RWPE1 (cell line): ENCODE results near the gene PCDHA1.
A peak's percentile ranks its signal among the peaks of the same experiment; 100 is the strongest.

Experiments used
- CTCF ChIA-PET: fragments of 350-600 bp; sonication (Branson Sonifier 250); formaldehyde crosslinking; extraction: SDS; loops from one replicate; lab custom pipeline; 2021; lab: Yijun Ruan, JAX
- POLR2A ChIA-PET: fragments of 400-600 bp; formaldehyde crosslinking; extraction: SDS; loops from one replicate; lab custom pipeline; 2020; ENCODE audit warnings: antibody characterized with exemption; ENCODE audit not compliant: low non-redundant PET; lab: Yijun Ruan, JAX
- DNase-seq: peaks from one replicate; pipeline ENCODE4 v3.0.0; 2012; ENCODE audit warnings: low spot score
- H3K27ac ChIP-seq: fragments of 450-650 bp; 2 replicates; pipeline ENCODE4 v1.5.1; 2017
- TF ChIP-seq, protein P1 (sequence below): fragments of 450-650 bp; conservative IDR thresholded peaks from 2 replicates; pipeline ENCODE4 v1.5.1; 2017; ENCODE audit warnings: low read depth, mild to moderate bottlenecking

PCDHA1 gene

DNA sequence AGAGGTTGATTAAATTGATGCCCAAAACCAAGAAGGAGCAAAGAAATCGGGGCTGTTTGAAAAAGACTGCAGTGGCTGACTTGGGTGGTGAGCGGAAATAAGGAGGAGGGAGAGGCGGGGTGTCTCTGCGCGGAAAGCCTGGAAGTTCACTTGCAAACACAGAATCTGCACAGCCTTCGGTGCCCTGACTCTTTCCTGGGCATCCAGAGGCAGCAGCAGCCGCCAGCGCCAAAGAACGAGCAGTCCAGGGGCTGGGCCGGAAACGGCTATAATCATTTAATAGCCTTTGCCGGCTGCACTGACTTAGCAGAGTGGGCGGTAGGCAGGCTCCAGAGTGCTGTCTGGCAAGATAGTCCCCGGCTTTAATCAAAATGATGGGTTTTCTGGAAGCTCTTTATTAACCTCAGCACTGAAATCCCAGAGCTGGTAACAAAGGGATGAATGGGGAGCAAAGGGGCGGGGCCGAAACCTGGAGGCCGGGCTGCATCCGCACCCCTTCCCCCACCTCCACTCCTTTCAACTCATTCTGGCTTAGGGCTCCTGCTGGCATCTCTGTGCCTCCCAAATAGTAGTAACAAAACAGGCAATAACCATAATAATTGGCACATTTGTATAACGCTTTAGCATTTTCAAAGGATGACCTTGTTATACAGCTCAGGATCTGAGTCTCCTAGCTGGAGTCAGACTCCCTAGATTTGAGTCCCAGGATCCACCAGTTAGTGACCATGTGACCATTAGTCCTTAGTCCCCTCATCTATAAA is 216.1 kb downstream of the PCDHA1 start:
- TF ChIP-seq, protein P1, sequence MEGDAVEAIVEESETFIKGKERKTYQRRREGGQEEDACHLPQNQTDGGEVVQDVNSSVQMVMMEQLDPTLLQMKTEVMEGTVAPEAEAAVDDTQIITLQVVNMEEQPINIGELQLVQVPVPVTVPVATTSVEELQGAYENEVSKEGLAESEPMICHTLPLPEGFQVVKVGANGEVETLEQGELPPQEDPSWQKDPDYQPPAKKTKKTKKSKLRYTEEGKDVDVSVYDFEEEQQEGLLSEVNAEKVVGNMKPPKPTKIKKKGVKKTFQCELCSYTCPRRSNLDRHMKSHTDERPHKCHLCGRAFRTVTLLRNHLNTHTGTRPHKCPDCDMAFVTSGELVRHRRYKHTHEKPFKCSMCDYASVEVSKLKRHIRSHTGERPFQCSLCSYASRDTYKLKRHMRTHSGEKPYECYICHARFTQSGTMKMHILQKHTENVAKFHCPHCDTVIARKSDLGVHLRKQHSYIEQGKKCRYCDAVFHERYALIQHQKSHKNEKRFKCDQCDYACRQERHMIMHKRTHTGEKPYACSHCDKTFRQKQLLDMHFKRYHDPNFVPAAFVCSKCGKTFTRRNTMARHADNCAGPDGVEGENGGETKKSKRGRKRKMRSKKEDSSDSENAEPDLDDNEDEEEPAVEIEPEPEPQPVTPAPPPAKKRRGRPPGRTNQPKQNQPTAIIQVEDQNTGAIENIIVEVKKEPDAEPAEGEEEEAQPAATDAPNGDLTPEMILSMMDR = no peak
- peak; percentile 72 for DNase-seq
- ChIA-PET POLR2A (no interaction called here), CTCF (interaction anchor here (0.6 to 3.1 kb wide), 3 partner anchors 76 to 511 kb away, joined by 3 to 12 read pairs (median 3); partner anchors contain the start of gene PCDHAC1)
- peak overlapping the region; percentile 98 for H3K27ac ChIP-seq

DNA sequence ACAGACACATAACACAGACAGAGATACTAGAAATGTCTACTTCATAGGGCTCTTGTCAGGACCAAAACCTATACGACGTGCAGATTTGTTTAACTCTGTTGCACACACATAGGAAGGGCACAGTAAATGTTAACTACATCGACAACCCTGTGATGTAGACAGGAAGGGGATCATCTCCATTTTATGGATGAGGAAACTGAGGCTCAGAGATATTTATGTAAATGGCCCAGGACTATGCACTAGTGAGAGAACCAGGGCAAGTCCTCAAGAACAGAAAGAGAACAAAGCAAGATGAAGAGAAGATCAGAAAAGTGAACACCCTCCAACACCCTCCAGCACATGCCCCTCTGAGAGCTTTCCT is 216.6 kb downstream of the PCDHA1 start:
- ChIA-PET CTCF (interaction anchor here (0.6 to 1.0 kb wide), 2 partner anchors 76 to 195 kb away, joined by 3 read pairs; partner anchors contain the start of gene PCDHAC1), POLR2A (no interaction called here)

DNA sequence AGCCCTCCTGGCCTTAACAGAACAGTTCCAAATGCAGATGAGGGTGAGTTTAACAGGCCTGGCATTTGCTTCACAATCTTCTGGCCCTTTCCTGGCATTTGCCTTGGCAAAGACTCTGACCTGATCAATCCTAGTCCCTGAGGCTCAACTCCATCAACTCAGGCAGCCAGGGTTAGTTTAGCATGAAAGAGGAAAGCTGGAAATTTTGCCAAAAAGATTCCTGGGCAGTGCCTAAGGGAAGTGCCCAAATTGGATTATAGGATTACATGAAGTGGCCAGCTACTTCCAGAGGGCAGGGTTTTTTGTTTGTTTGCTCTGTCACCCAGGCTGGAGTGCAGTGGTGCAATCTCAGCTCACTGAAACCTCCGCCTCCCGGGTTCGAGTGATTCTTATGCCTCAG is 217.1 kb downstream of the PCDHA1 start:
- TF ChIP-seq, protein P1 = no peak
- ChIA-PET POLR2A (no interaction called here), CTCF (interaction anchor here (0.6 kb wide), 1 partner anchor 195 kb away, joined by 3 read pairs; no protein-coding TSS in a partner anchor)
- DNase-seq = no peak
- peak overlapping the region; percentile 71 for H3K27ac ChIP-seq

More for the DNA sequence above, 216.6 kb downstream of the PCDHA1 start:
- no peak for DNase-seq
- H3K27ac ChIP-seq = peak overlapping the region; percentile 98
- TF ChIP-seq, protein P1 = no peak

DNA sequence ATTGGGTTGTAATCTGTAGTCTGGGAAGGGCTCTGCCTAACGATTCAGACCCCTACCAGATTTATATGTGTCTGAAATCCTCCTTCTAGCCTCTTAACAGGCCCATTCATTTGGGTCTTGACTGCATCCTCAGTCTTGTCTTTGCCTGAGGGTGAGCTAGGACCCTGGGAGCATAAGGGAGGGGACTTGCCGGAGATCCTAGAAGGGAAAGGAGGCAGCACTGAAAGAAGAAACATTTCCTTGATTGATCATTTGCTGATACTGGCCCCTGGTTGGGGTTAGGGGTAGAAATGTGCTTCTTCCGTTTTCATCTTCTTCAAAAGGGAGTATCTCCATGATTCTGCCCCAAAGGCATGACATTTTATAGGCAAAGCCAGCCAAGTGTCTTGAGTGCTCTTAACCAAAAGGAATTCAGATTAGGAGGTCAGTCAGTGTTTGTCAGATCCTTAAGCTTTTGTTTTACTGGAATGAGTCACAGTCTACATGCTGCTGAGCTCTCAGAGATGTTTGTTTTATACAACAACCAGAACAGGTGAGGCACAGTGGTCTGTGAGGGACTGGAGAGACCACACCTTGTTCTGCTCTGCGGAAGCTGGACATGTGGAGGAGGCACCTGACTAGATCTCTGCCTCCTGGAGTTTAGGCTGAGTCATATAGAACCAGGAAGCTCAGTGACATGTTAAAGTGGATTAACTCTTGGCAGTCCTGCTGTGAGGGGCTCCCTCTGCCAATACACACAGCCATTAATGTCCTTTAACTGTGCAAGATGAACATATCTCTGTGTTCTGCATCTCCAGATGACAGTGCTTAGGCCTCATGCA is 218.1 kb downstream of the PCDHA1 start:
- DNase-seq = peak; percentile 98
- TF ChIP-seq, protein P1 = no peak
- H3K27ac ChIP-seq = peak overlapping the region; percentile 71
- POLR2A ChIA-PET = no interaction called here
- CTCF ChIA-PET = interaction anchor here (0.6 to 1.5 kb wide), 6 partner anchors 23 to 135 kb away, joined by 3 to 12 read pairs (median 3); partner anchors contain the start of gene PCDHAC1

DNA sequence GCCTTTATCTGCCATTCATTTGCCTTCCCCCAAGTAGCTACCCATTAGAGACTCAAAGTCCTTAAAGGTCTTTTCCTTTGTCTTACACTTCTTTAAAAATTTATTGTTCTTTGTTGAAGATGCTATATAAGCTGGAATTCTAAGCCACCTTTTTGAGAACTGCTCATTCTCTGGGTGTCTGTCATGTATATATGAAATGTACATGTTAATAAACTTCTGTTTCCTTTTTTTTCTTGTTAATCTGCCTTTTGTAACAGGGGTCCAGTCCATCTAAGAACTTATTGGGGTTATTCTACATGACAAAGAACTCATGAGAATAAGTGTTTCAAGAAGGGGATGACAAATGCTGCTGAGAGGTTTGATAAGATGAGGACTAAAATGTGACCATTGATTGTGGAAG is 221.9 kb downstream of the PCDHA1 start:
- ChIA-PET POLR2A (no interaction called here), CTCF (interaction anchor here (0.5 to 0.6 kb wide), 3 partner anchors 282 to 741 kb away, joined by 3 read pairs; no protein-coding TSS in a partner anchor)
- DNase-seq = no peak
- TF ChIP-seq, protein P1 = no peak
- H3K27ac ChIP-seq = no peak overlapping the region
